Endodermal cell (in vitro differentiated cells): Measurements from ENCODE around the gene ACP6. TPM values are rescaled to one million over a fixed set of nuclear protein-coding genes. Genes with fewer than 3 reads are reported as not detected.
A peak's percentile ranks its signal among the peaks of the same experiment; 100 is the strongest.

Experiments used
- DNase-seq: peaks from one replicate; pipeline ENCODE4 v3.0.0-alpha.2; 2017
- H3K27ac ChIP-seq: 2 replicates; pipeline ENCODE4 v1.5.1; 2013; ENCODE audit warnings: mild to moderate bottlenecking, low read depth, low read length, moderate library complexity
- H3K27me3 ChIP-seq: 2 replicates; pipeline ENCODE4 v1.6.1; 2013; ENCODE audit warnings: mild to moderate bottlenecking, low read length, moderate library complexity; ENCODE audit not compliant: insufficient read depth, control insufficient read depth, poor library complexity, severe bottlenecking
- H3K36me3 ChIP-seq: 2 replicates; pipeline ENCODE4 v1.7.0; 2013; ENCODE audit warnings: mild to moderate bottlenecking, low read length, moderate library complexity; ENCODE audit not compliant: control insufficient read depth, insufficient read depth
- H3K4me1 ChIP-seq: one replicate; pipeline ENCODE4 v1.7.0; 2013; ENCODE audit warnings: low read length; ENCODE audit not compliant: control insufficient read depth, insufficient read depth
- H3K4me3 ChIP-seq: 2 replicates; pipeline ENCODE4 v1.5.1; 2013; ENCODE audit warnings: mild to moderate bottlenecking, low read length, moderate library complexity
- H3K9ac ChIP-seq: 2 replicates; pipeline ENCODE4 v1.6.1; 2013; ENCODE audit warnings: mild to moderate bottlenecking, low read length, moderate library complexity; ENCODE audit not compliant: poor library complexity, severe bottlenecking; ENCODE audit errors: extremely low read depth
- H3K9me3 ChIP-seq: 2 replicates; pipeline ENCODE4 v1.6.1; 2013; ENCODE audit warnings: mild to moderate bottlenecking, low read length, moderate library complexity; ENCODE audit not compliant: control insufficient read depth
- H3K27ac Mint-ChIP-seq: 2 replicates; pipeline ENCODE4 v1.8.0; 2020; ENCODE audit warnings: mixed read lengths
- H3K27me3 Mint-ChIP-seq: 2 replicates; pipeline ENCODE4 v1.8.0; 2021; ENCODE audit warnings: mild to moderate bottlenecking, mixed read lengths; ENCODE audit not compliant: insufficient read depth
- H3K36me3 Mint-ChIP-seq: 2 replicates; pipeline ENCODE4 v1.8.0; 2020; ENCODE audit warnings: low read depth, mixed read lengths
- H3K4me1 Mint-ChIP-seq: 2 replicates; pipeline ENCODE4 v1.8.0; 2020; ENCODE audit warnings: mixed read lengths
- H3K4me3 Mint-ChIP-seq: 2 replicates; pipeline ENCODE4 v1.8.0; 2020; ENCODE audit warnings: mild to moderate bottlenecking, moderate library complexity, mixed read lengths
- H3K9me3 Mint-ChIP-seq: 2 replicates; pipeline ENCODE4 v1.8.0; 2020; ENCODE audit warnings: mild to moderate bottlenecking, mixed read lengths
- CTCF ChIP-seq: fragments of 200-600 bp; sonication (generic); conservative IDR thresholded peaks from 2 replicates; pipeline ENCODE4 v1.5.0; 2021; ENCODE audit warnings: antibody characterized with exemption, mild to moderate bottlenecking
- WGBS, 2 experiments: methylation state at CpG; one replicate each; pipeline versions ENCODE4 v1.1.5 to v1.1.7; 2013; ENCODE audit warnings: missing lambda C conversion rate in 2 of 2, mixed read lengths in 1 of 2; ENCODE audit not compliant: insufficient coverage in 1 of 2, insufficient read length in 1 of 2; 5-methylcytosine and 5-hydroxymethylcytosine counted together
- total RNA-seq, 2 donors: library from RNA; stranded (reverse); fragmentation: NEBNext Ultra II Directional in 1 of 2; extraction: Animal tissue kit (Norgen Biotek cat#: 25700) in 1 of 2; gene quantifications; 2 replicates in 1 of 2; 3 replicates in 1 of 2; pipeline ENCODE4 v1.2.1, GENCODE V29; 2021

ACP6 gene
- total RNA-seq, 2 donors from 2014 or later = 15.2 to 17.9 TPM

- TF ChIP-seq CTCF = no peak
- Histone ChIP-seq H3K27ac (no peak overlapping the region), H3K4me1 (peaks cover 3% of the 10 kb centered on the region), H3K9ac (no peak overlapping the region), H3K4me3 (no peak overlapping the region), H3K36me3 (no peaks in the 10 kb centered on the region), H3K9me3 (no peaks in the 10 kb centered on the region), H3K27me3 (peaks cover 4% of the 10 kb centered on the region)
- peaks cover 32% of the 10 kb centered on the region for H3K4me1 Mint-ChIP-seq
- peak overlapping the region; percentile 16 for H3K27ac Mint-ChIP-seq
- no peak overlapping the region for H3K4me3 Mint-ChIP-seq
- no peak for DNase-seq
- peaks cover 6% of the 10 kb centered on the region for H3K36me3 Mint-ChIP-seq
- no peaks in the 10 kb centered on the region for H3K9me3 Mint-ChIP-seq
- 92 to 100% methylated on average over 5 to 6 of the region's 6 CpGs for WGBS, 2 experiments
- H3K27me3 Mint-ChIP-seq = no peaks in the 10 kb centered on the region
Measured at GRCh38 chr1:147630022-147630421, 40.3 kb downstream of the ACP6 start.

- Mint-ChIP-seq H3K27me3 (no peaks in the 10 kb centered on the region), H3K9me3 (no peaks in the 10 kb centered on the region), H3K4me3 (no peak overlapping the region), H3K27ac (no peak overlapping the region), H3K36me3 (peaks cover 15% of the 10 kb centered on the region), H3K4me1 (peaks cover 34% of the 10 kb centered on the region)
- H3K36me3 ChIP-seq = peaks cover 6% of the 10 kb centered on the region
- H3K27ac ChIP-seq = no peak overlapping the region
- H3K27me3 ChIP-seq = no peaks in the 10 kb centered on the region
- peaks cover 3% of the 10 kb centered on the region for H3K4me1 ChIP-seq
- 91 to 93% methylated on average over 4 to 5 of the region's 5 CpGs for WGBS, 2 experiments
- H3K9me3 ChIP-seq = no peaks in the 10 kb centered on the region
- no peak for DNase-seq
- no peak for TF ChIP-seq CTCF
- H3K9ac ChIP-seq = no peak overlapping the region
- no peak overlapping the region for H3K4me3 ChIP-seq
Measured at GRCh38 chr1:147628441-147628840, 41.9 kb downstream of the ACP6 start.

GRCh38 chr1:147627435-147628110 lies 42.8 kb downstream of the ACP6 start:
- peaks cover 8% of the 10 kb centered on the region for H3K36me3 ChIP-seq
- H3K9ac ChIP-seq = no peak overlapping the region

More at GRCh38 chr1:147627435-147628110, 42.8 kb downstream of the ACP6 start:
- Histone ChIP-seq H3K4me1 (no peaks in the 10 kb centered on the region), H3K27me3 (no peaks in the 10 kb centered on the region), H3K27ac (no peak overlapping the region), H3K4me3 (no peak overlapping the region), H3K9me3 (no peaks in the 10 kb centered on the region)
- H3K4me1 Mint-ChIP-seq = peaks cover 28% of the 10 kb centered on the region
- DNase-seq = peak; percentile 83
- peak; percentile 98 for TF ChIP-seq CTCF
- peaks cover 20% of the 10 kb centered on the region for H3K36me3 Mint-ChIP-seq
- 20 to 53% methylated on average over 1 to 3 of the region's 3 CpGs for WGBS, 2 experiments
- no peak overlapping the region for H3K27ac Mint-ChIP-seq
- H3K27me3 Mint-ChIP-seq = no peaks in the 10 kb centered on the region
- H3K9me3 Mint-ChIP-seq = no peaks in the 10 kb centered on the region
- no peak overlapping the region for H3K4me3 Mint-ChIP-seq
